Colonic mucosa (tissue), 4 donors: ENCODE data around the gene WDFY4. TPM values are rescaled to one million over a fixed set of nuclear protein-coding genes. Genes with fewer than 3 reads are reported as not detected.

Experiments
- DNase-seq: peaks from one replicate; pipeline ENCODE4 v3.0.0-alpha.2; 2020
- H3K27ac ChIP-seq: fragments of 200-600 bp; one replicate; pipeline ENCODE4 v1.8.0; 2021
- H3K27me3 ChIP-seq: fragments of 200-600 bp; one replicate; pipeline ENCODE4 v1.8.0; 2021
- H3K36me3 ChIP-seq: fragments of 200-600 bp; one replicate; pipeline ENCODE4 v1.8.0; 2021
- H3K4me1 ChIP-seq: fragments of 200-600 bp; one replicate; pipeline ENCODE4 v1.8.0; 2021; ENCODE audit warnings: mild to moderate bottlenecking
- H3K4me3 ChIP-seq: fragments of 200-600 bp; one replicate; pipeline ENCODE4 v1.8.0; 2021
- H3K9ac ChIP-seq, 2 donors: one replicate each; pipeline ENCODE4 v1.7.0; 2013; ENCODE audit warnings: control low read depth in 2 of 2, low read depth in 2 of 2, low read length in 2 of 2
- H3K9me3 ChIP-seq: fragments of 200-600 bp; one replicate; pipeline ENCODE4 v1.8.0; 2021
- CTCF ChIP-seq: fragments of 200-600 bp; IDR thresholded peaks from one replicate; pipeline ENCODE4 v1.8.0; 2022; ENCODE audit warnings: antibody characterized with exemption, mild to moderate bottlenecking
- intact Hi-C: fragments of 100-400 bp; cut with DNase I; formaldehyde crosslinking; loops from one replicate; pipeline ENCODE4 v1.14.1; 2022
- total RNA-seq, 2 donors: library from RNA; stranded (reverse); fragmentation: NEBNext Ultra II Directional in 1 of 2; extraction: Animal tissue kit (Norgen Biotek cat#: 25700) in 1 of 2; gene quantifications; one replicate each; pipeline ENCODE4 v1.2.1, GENCODE V29; 2021
- donor health status: healthy.
- donor health status: DM: no; HTN: no; CAD: no.
- donor health status: DM: no; HTN: no; CAD: no.

Gene WDFY4
- total RNA-seq, 2 donors from 2014 or later, result 1.5 to 1.6 TPM

DNA sequence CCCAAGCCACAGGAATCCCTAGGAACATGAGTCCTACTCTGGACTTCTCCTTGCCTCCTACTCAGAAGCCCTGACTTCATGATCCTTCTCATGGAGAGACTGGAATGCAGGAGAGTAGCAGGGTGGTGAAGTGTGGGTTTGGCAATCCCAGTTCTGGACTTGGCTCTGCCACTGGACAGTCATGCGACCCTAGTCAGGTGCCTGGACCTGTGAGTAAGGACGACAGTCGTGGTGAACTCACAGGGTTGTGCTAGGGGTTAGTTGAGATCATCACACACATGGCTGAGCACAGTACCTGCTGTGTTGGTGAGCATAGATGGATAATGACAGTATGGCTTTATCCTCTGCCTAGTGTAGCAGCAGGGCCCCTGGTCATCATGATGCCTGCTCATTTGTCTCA lies 137.0 kb downstream of the WDFY4 start:
- Histone ChIP-seq H3K9ac (no peak overlapping the region), H3K27me3 (no peaks in the 10 kb centered on the region), H3K36me3 (no peaks in the 10 kb centered on the region), H3K4me3 (no peak overlapping the region), H3K27ac (no peak overlapping the region), H3K4me1 (no peaks in the 10 kb centered on the region), H3K9me3 (no peaks in the 10 kb centered on the region)
- DNase-seq, result no peak
- intact Hi-C loops, result no loop called here
- no peak for TF ChIP-seq CTCF

DNA sequence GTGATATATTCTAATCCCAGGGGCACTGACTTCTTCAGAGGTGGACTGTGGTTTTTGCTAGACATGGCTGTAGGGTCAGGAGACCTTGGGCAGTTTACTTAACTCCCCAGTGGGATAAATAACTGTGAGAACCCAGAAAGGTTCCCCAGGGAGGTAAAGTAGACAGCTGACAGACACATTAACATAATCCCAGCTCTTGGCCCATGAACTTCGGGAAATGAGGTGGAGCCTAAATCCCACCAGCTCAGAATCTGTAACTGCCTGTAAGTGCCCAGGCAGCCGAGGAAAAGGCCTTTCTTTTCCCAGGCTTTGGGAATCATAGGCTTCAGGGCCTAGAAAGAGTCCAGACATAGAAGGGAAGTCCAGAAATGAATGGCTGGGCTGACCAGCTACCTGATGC lies 149.0 kb downstream of the WDFY4 start:
- DNase-seq, result no peak

GRCh38 chr10:48834189-48834965 lies 149.7 kb downstream of the WDFY4 start:
- Histone ChIP-seq H3K27ac (no peak overlapping the region), H3K9me3 (no peaks in the 10 kb centered on the region), H3K27me3 (no peaks in the 10 kb centered on the region), H3K4me1 (no peaks in the 10 kb centered on the region), H3K36me3 (no peaks in the 10 kb centered on the region), H3K9ac (no peak overlapping the region), H3K4me3 (no peak overlapping the region)
- no peak for DNase-seq
- TF ChIP-seq CTCF, result no peak
- intact Hi-C loops, result no loop called here

More for the DNA sequence above, 149.0 kb downstream of the WDFY4 start:
- Histone ChIP-seq H3K4me1 (no peaks in the 10 kb centered on the region), H3K9me3 (no peaks in the 10 kb centered on the region), H3K4me3 (no peak overlapping the region), H3K9ac (no peak overlapping the region), H3K27me3 (no peaks in the 10 kb centered on the region), H3K36me3 (no peaks in the 10 kb centered on the region), H3K27ac (no peak overlapping the region)
- intact Hi-C loops, result no loop called here
- TF ChIP-seq CTCF, result no peak

DNA sequence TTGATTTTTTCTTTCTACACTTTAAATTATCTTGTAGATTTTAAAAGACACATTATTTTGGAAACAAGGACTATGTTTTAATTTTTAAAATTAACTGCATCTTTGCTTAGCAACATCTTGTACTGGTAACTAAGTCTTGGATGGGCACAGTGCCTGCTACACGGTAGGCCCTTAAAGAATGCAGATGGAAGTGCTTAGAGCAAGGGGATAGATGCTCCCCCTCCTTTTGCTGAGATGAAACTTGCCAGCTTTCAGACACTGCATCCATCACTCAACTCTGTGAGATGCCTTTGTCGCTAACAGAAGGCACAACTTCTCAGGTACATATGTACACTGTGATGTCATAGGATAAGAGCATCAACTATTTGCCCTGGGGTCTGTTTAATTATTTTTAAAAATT lies 151.1 kb downstream of the WDFY4 start:
- DNase-seq, result no peak
- Histone ChIP-seq H3K36me3 (no peaks in the 10 kb centered on the region), H3K27me3 (no peaks in the 10 kb centered on the region), H3K27ac (no peak overlapping the region), H3K4me1 (no peaks in the 10 kb centered on the region), H3K9me3 (no peaks in the 10 kb centered on the region), H3K9ac (no peak overlapping the region), H3K4me3 (no peak overlapping the region)
- TF ChIP-seq CTCF, result no peak
- intact Hi-C loops, result no loop called here

- no peaks in the 10 kb centered on the region for H3K36me3 ChIP-seq
- intact Hi-C loops, result no loop called here
- no peak overlapping the region for H3K27ac ChIP-seq
- no peak for TF ChIP-seq CTCF
- no peaks in the 10 kb centered on the region for H3K4me1 ChIP-seq
- H3K27me3 ChIP-seq, result no peaks in the 10 kb centered on the region
- no peak overlapping the region for H3K4me3 ChIP-seq
- H3K9me3 ChIP-seq, result no peaks in the 10 kb centered on the region
- DNase-seq, result no peak
- H3K9ac ChIP-seq, result no peak overlapping the region
These were observed 151.9 kb downstream of the WDFY4 start for GRCh38 chr10:48836605-48837004.
